Measurements from ENCODE around the gene DSP. TPM values are rescaled to one million over a fixed set of nuclear protein-coding genes. Genes with fewer than 3 reads are reported as not detected.

The DSP gene
- total RNA-seq, 1 experiment from 2014 or later, result 76.1 TPM

GRCh38 chr6:7589949-7590917, 48.8 kb downstream of the DSP start, which contains the start of gene SNRNP48 (continued):
- TF ChIP-seq ZNF532 (CRISPR knock-in tag; IDR thresholded peaks at IDR 0.05; ENCODE audit: borderline replicate concordance), result no peak
- peak; percentile 55; the same call in 1 of the 2 replicates for TF ChIP-seq SMAD3 (CRISPR knock-in tag; IDR thresholded peaks at IDR 0.05; ENCODE audit: borderline replicate concordance)
- TF ChIP-seq, protein P1, sequence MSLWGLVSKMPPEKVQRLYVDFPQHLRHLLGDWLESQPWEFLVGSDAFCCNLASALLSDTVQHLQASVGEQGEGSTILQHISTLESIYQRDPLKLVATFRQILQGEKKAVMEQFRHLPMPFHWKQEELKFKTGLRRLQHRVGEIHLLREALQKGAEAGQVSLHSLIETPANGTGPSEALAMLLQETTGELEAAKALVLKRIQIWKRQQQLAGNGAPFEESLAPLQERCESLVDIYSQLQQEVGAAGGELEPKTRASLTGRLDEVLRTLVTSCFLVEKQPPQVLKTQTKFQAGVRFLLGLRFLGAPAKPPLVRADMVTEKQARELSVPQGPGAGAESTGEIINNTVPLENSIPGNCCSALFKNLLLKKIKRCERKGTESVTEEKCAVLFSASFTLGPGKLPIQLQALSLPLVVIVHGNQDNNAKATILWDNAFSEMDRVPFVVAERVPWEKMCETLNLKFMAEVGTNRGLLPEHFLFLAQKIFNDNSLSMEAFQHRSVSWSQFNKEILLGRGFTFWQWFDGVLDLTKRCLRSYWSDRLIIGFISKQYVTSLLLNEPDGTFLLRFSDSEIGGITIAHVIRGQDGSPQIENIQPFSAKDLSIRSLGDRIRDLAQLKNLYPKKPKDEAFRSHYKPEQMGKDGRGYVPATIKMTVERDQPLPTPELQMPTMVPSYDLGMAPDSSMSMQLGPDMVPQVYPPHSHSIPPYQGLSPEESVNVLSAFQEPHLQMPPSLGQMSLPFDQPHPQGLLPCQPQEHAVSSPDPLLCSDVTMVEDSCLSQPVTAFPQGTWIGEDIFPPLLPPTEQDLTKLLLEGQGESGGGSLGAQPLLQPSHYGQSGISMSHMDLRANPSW (CRISPR knock-in tag; conservative IDR thresholded peaks at IDR 0.05; ENCODE audit: low read depth), result no peak
- no peak for TF ChIP-seq OVOL2 (CRISPR knock-in tag; IDR thresholded peaks at IDR 0.05; ENCODE audit: borderline replicate concordance)
- TF ChIP-seq ZNF121 (CRISPR knock-in tag; IDR thresholded peaks at IDR 0.05), result no peak
- TF ChIP-seq, protein P2, sequence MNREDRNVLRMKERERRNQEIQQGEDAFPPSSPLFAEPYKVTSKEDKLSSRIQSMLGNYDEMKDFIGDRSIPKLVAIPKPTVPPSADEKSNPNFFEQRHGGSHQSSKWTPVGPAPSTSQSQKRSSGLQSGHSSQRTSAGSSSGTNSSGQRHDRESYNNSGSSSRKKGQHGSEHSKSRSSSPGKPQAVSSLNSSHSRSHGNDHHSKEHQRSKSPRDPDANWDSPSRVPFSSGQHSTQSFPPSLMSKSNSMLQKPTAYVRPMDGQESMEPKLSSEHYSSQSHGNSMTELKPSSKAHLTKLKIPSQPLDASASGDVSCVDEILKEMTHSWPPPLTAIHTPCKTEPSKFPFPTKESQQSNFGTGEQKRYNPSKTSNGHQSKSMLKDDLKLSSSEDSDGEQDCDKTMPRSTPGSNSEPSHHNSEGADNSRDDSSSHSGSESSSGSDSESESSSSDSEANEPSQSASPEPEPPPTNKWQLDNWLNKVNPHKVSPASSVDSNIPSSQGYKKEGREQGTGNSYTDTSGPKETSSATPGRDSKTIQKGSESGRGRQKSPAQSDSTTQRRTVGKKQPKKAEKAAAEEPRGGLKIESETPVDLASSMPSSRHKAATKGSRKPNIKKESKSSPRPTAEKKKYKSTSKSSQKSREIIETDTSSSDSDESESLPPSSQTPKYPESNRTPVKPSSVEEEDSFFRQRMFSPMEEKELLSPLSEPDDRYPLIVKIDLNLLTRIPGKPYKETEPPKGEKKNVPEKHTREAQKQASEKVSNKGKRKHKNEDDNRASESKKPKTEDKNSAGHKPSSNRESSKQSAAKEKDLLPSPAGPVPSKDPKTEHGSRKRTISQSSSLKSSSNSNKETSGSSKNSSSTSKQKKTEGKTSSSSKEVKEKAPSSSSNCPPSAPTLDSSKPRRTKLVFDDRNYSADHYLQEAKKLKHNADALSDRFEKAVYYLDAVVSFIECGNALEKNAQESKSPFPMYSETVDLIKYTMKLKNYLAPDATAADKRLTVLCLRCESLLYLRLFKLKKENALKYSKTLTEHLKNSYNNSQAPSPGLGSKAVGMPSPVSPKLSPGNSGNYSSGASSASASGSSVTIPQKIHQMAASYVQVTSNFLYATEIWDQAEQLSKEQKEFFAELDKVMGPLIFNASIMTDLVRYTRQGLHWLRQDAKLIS (CRISPR knock-in tag; IDR thresholded peaks at IDR 0.05; ENCODE audit: borderline replicate concordance), result no peak
- no peak for TF ChIP-seq ZNF512 (CRISPR knock-in tag; IDR thresholded peaks at IDR 0.05; ENCODE audit: borderline replicate concordance)
- 0 out of 2 replicates have a peak, but pooled peaks have one; percentile 39 for TF ChIP-seq MYBL2 (CRISPR knock-in tag; IDR thresholded peaks at IDR 0.05)
- TF ChIP-seq ZNF671 (CRISPR knock-in tag; IDR thresholded peaks at IDR 0.05), result no peak
- TF ChIP-seq RORB (CRISPR knock-in tag; IDR thresholded peaks at IDR 0.05), result no peak
- TF ChIP-seq PRRX2 (CRISPR knock-in tag; IDR thresholded peaks at IDR 0.05), result no peak
- TF ChIP-seq, protein P3, sequence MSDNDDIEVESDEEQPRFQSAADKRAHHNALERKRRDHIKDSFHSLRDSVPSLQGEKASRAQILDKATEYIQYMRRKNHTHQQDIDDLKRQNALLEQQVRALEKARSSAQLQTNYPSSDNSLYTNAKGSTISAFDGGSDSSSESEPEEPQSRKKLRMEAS (CRISPR knock-in tag; IDR thresholded peaks at IDR 0.05), result peak; percentile 80
- TF ChIP-seq SOX15 (CRISPR knock-in tag; IDR thresholded peaks at IDR 0.05), result no peak
- peak; percentile 81 for TF ChIP-seq HMGXB4 (CRISPR knock-in tag; IDR thresholded peaks at IDR 0.05)
- TF ChIP-seq GTF2I (CRISPR knock-in tag; conservative IDR thresholded peaks at IDR 0.05), result peak; percentile 74; the same call in 1 of the 2 replicates
- TF ChIP-seq EMX1 (CRISPR knock-in tag; IDR thresholded peaks at IDR 0.05), result no peak
- peak; percentile 98 for TF ChIP-seq USF2 (CRISPR knock-in tag; IDR thresholded peaks at IDR 0.05)
- peak; percentile 6; the same call in 1 of the 2 replicates for TF ChIP-seq ZNF232 (CRISPR knock-in tag; IDR thresholded peaks at IDR 0.05)
- no peak for TF ChIP-seq ZNF219 (CRISPR knock-in tag; IDR thresholded peaks at IDR 0.05; ENCODE audit: borderline replicate concordance)
- TF ChIP-seq FOXK1 (CRISPR knock-in tag; IDR thresholded peaks at IDR 0.05), result peak; percentile 20; the same call in 1 of the 2 replicates
- no peak for TF ChIP-seq JAZF1 (CRISPR knock-in tag; IDR thresholded peaks at IDR 0.05)
- 0 out of 2 replicates have a peak, but pooled peaks have one; percentile 56 for TF ChIP-seq ATF1 (CRISPR knock-in tag; IDR thresholded peaks at IDR 0.05)
